ENCODE results near the gene ARHGAP45. TPM values are rescaled to one million over a fixed set of nuclear protein-coding genes. Genes with fewer than 3 reads are reported as not detected.

Gene ARHGAP45
- total and polyA plus RNA-seq, 2 of the 8 experiments (the other 6 are each of a cell fraction or from before 2014, with no cell fraction given), result 31.4 to 41.8 TPM

- TF ChIP-seq KDM5A (IDR thresholded peaks at IDR 0.05; ENCODE audit: low read length) (no peak), HDAC6 (IDR thresholded peaks at IDR 0.05; ENCODE audit: low read depth, low read length) (no peak)
These were observed 10.9 kb upstream of the ARHGAP45 start (continued) for GRCh38 chr19:1055886-1056620.
